C4-2B (cell line): Measurements from ENCODE around the gene PPP6R3.

ENCODE experiments used
- H3K27ac ChIP-seq: fragments of 450-650 bp; 2 replicates; pipeline ENCODE4 v1.5.1; 2017
- ZFX ChIP-seq: fragments of 450-650 bp; IDR thresholded peaks from 2 replicates; pipeline ENCODE4 v1.6.1; 2017
- TF ChIP-seq, protein P1 (sequence below): fragments of 450-650 bp; conservative IDR thresholded peaks from 2 replicates; pipeline ENCODE4 v1.5.1; 2017; ENCODE audit warnings: mild to moderate bottlenecking

PPP6R3 gene

DNA sequence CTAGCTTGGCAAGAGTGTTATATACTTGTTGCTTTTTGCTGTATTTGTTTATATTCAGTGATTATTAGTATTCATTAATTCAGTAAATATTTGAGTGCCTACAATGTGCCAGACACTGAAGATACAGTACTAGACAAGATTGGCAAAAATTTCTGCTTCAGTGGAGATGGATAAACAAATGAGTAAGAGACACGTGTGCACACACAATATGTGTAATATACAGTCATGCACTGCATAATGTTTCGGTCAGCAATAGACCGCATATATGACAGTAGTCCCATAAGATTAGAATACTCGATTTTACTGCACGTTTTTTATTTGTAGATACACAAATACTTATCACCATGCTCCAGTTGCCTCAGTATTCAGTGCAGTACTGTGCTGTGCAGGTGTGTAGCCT is 118.9 kb downstream of the PPP6R3 start:
- TF ChIP-seq ZFX, result no peak
- TF ChIP-seq, protein P1, sequence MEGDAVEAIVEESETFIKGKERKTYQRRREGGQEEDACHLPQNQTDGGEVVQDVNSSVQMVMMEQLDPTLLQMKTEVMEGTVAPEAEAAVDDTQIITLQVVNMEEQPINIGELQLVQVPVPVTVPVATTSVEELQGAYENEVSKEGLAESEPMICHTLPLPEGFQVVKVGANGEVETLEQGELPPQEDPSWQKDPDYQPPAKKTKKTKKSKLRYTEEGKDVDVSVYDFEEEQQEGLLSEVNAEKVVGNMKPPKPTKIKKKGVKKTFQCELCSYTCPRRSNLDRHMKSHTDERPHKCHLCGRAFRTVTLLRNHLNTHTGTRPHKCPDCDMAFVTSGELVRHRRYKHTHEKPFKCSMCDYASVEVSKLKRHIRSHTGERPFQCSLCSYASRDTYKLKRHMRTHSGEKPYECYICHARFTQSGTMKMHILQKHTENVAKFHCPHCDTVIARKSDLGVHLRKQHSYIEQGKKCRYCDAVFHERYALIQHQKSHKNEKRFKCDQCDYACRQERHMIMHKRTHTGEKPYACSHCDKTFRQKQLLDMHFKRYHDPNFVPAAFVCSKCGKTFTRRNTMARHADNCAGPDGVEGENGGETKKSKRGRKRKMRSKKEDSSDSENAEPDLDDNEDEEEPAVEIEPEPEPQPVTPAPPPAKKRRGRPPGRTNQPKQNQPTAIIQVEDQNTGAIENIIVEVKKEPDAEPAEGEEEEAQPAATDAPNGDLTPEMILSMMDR, result no peak

GRCh38 chr11:68581439-68581838 is 120.9 kb downstream of the PPP6R3 start:
- H3K27ac ChIP-seq, result no peak overlapping the region
- TF ChIP-seq, protein P1, result no peak
- TF ChIP-seq ZFX, result no peak

More for the DNA sequence above, 118.9 kb downstream of the PPP6R3 start:
- H3K27ac ChIP-seq, result peak overlapping the region; percentile 11; the same call in 1 of the 2 replicates

DNA sequence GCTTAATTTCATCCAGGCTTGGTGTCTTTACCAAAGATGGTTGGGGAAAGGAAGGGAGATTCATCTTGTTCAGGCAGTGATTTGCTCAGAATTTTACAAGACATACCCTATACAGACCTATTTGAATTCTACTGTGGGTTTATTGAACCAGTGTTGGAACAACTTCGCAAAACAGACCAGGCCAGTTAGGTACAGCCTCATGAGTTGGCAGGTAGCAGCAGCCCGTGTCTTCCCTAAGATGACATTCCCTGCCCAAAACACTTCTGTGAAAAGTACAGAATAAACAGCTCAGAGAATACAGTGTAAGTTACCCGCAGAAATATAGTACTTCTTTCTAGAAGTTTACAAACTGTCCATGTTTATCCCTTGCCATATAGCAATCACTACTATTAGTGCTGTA is 121.3 kb downstream of the PPP6R3 start:
- H3K27ac ChIP-seq, result no peak overlapping the region
- TF ChIP-seq, protein P1, result no peak
- no peak for TF ChIP-seq ZFX

DNA sequence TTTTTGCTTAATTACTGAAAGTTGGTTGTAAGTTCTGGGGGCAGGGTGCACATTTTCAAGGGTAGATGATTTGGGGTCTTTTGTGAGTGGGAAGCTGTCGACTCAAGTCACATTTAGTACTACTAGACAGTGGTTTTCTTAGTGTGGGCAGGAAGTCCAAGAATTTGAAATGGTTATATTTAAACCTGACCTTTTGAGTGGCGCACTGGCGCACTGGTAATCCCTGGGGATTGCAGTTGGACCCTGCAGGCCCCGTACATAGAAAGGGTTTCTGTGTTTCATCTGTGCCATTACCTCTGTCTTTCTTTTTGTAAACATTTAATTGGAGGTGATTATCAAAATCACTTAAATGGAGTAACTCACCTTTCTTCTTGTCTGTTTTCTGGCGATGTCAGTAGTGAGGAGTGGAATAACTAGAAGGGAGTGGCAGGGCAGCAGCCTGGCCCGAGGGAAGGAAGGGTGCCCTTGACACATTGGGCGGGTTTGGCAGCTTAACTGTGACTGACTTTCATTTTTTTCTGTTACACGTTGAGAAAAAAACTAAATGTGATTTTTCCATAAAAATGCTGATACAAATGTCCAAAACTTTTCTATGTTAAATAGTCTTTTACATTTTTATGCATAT is 122.0 kb downstream of the PPP6R3 start:
- no peak overlapping the region for H3K27ac ChIP-seq
- no peak for TF ChIP-seq ZFX
- TF ChIP-seq, protein P1, result no peak

DNA sequence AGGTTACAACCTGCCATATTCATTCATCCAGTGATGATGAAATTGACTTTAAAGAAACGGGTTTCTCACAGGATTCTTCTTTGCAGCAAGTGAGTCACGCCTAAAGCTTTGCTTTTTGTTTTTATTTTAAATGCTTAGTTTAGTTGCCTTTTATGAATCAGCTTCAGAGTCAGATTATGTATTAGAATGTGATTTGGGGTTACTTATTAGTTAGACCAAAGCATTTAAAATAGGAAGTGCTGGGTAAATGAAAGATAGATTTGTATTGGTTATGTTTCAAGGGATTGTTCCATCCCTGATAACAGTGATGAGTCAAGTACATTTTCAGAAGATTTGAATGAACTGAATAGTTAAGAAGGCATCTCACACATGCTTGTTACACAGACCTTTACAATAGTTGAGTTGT is 122.5 kb downstream of the PPP6R3 start:
- H3K27ac ChIP-seq, result no peak overlapping the region
- no peak for TF ChIP-seq ZFX
- TF ChIP-seq, protein P1, result no peak

- H3K27ac ChIP-seq, result no peak overlapping the region
- TF ChIP-seq, protein P1, result peak; percentile 83
- no peak for TF ChIP-seq ZFX
Measured at GRCh38 chr11:68584097-68584496, 123.5 kb downstream of the PPP6R3 start.

DNA sequence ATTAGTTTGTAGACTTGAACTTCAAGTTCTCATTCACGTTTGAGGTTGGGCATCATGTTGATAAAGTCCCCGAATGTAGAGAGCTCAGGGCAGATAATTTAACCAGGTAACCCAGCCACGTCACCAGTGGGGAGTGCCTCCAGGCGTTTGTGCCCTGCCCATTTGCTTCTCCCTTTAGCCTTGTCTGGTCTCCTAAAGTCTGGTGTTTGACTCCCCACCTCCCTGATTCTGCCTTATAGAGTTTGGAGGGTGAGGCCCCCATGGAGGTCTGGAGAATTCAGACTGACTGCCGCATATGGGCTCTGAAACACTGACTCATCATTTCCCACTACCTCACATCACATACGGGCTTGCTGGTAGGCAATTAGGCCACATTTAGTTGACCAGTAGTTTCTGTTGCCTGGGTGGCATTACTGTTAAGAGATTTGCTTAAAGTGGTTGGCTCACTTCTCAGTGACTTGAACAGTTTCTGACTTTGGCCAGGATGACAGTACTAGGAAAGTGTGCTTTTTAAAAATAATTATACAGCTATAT is 124.5 kb downstream of the PPP6R3 start:
- no peak overlapping the region for H3K27ac ChIP-seq

More for the DNA sequence above, 124.5 kb downstream of the PPP6R3 start:
- no peak for TF ChIP-seq ZFX
- TF ChIP-seq, protein P1, result no peak
